Measurements from ENCODE around the gene NCEH1. TPM values are rescaled to one million over a fixed set of nuclear protein-coding genes. Genes with fewer than 3 reads are reported as not detected.

The NCEH1 gene
- total RNA-seq, 2 donors from 2014 or later: 6.1 to 8.7 TPM

DNA sequence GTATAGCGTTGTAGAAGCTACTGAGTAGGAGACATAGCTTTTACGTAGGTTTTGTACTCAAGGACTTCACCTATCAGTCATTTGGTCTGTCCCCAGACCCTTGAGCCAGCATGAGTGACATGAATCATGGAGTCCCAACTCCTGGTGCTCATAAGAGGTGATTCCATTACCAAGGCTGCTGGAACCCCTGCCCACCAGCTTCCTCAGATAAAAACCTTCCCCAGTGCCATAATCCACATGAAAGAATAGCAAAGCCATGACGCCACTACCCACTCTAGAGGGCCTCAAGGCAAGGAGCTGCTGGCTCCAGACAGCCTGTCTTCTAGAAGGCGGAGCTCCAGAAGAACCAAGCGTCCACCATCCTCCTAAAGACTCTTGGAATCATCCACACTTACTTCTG, 69.6 kb downstream of the NCEH1 start:
- no peaks in the 10 kb centered on the region for H3K4me1 Mint-ChIP-seq (ENCODE audit: low read depth)
- no peak overlapping the region for H3K27ac Mint-ChIP-seq
- H3K36me3 Mint-ChIP-seq (ENCODE audit: insufficient read depth in 2 of 2): no peaks in the 10 kb centered on the region
- H3K27me3 Mint-ChIP-seq (ENCODE audit: low read depth): no peaks in the 10 kb centered on the region
- no peak overlapping the region for H3K4me3 Mint-ChIP-seq
- H3K9me3 Mint-ChIP-seq: no peaks in the 10 kb centered on the region
- ATAC-seq (replicated peaks in 1 of 2) (no peak), DNase-seq (no peak)

DNA sequence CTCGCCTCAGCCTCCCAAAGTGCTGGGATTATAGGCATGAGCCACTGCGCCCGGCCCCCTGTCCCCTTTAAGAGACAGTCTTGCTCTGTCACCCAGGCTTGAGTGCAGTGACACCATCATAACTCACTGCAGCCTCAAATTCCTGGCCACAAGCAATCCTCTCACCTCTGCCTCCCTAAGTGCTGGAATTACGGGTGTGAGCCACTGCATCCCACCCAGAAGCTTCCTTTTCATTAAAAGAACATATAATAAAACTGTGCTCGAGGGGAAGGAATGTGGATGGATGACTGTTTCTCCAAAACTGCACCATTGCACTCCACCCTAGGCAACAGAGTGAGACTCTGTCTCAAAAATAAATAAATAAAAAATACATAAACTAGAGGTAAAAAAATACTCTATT, 70.1 kb downstream of the NCEH1 start:
- Mint-ChIP-seq H3K36me3 (ENCODE audit: insufficient read depth in 2 of 2) (no peaks in the 10 kb centered on the region), H3K27me3 (ENCODE audit: low read depth) (no peaks in the 10 kb centered on the region), H3K4me1 (ENCODE audit: low read depth) (peaks cover 2% of the 10 kb centered on the region), H3K9me3 (no peaks in the 10 kb centered on the region), H3K4me3 (no peak overlapping the region), H3K27ac (no peak overlapping the region)
- ATAC-seq (replicated peaks in 1 of 2) (no peak), DNase-seq (no peak)

DNA sequence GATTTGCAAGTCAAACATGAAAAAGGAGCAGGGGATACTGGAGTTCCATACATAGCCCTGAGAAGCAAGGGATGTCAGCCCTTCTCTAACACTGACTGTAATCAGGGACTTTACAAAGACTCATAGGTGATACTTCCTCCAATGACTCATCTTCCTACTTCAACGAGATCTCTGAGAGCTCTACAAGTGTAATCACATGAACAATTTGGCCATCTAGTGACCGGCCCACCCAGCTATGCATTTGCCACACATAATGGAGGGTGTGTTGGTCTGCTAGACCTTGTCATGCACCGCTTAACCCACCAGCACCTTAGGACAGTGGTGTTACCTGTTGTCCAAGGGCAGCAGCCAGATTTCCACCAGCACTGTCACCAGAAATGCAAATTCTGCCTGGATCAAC, 75.3 kb downstream of the NCEH1 start:
- Mint-ChIP-seq H3K27me3 (ENCODE audit: low read depth) (no peaks in the 10 kb centered on the region), H3K4me3 (no peak overlapping the region), H3K27ac (peak overlapping the region; percentile 81), H3K9me3 (no peaks in the 10 kb centered on the region), H3K36me3 (ENCODE audit: insufficient read depth in 2 of 2) (no peaks in the 10 kb centered on the region), H3K4me1 (ENCODE audit: low read depth) (peaks cover 10% of the 10 kb centered on the region)
- peak; percentile 98 to 100 for ATAC-seq (replicated peaks in 1 of 2)
- DNase-seq: peak in 1 of 2 donors; percentile 21

GRCh38 chr3:172634948-172635347, 75.9 kb downstream of the NCEH1 start:
- Mint-ChIP-seq H3K36me3 (ENCODE audit: insufficient read depth in 2 of 2) (no peaks in the 10 kb centered on the region), H3K27ac (peak overlapping the region; percentile 81), H3K9me3 (no peaks in the 10 kb centered on the region), H3K4me1 (ENCODE audit: low read depth) (peaks cover 10% of the 10 kb centered on the region), H3K4me3 (peak overlapping the region in 1 of 2 donors; percentile 16), H3K27me3 (ENCODE audit: low read depth) (no peaks in the 10 kb centered on the region)
- DNase-seq: no peak
- ATAC-seq (replicated peaks in 1 of 2): no peak

DNA sequence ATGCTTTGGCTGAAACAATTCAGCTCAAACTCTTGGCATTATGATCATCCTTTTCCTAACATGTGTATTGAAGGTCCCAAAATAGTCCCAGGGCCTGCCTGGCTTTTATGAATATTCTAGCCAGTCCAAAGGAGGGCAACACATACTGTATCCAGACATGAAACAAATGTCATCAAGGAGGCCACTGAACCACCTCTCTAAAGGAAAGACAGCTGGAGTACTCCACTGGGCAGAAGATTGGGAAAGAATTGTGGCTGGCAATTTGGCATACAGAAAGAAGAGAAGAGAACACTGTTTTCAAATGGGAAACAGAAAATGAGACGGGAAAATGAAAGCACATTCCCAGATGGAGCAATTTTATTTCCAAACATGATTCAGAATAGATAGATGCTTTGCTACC, 80.6 kb downstream of the NCEH1 start:
- Mint-ChIP-seq H3K4me1 (ENCODE audit: low read depth) (peaks cover 4% of the 10 kb centered on the region), H3K36me3 (ENCODE audit: insufficient read depth in 2 of 2) (no peaks in the 10 kb centered on the region), H3K9me3 (no peaks in the 10 kb centered on the region), H3K4me3 (no peak overlapping the region), H3K27me3 (ENCODE audit: low read depth) (no peaks in the 10 kb centered on the region), H3K27ac (no peak overlapping the region)
- ATAC-seq (replicated peaks in 1 of 2): no peak
- no peak for DNase-seq

DNA sequence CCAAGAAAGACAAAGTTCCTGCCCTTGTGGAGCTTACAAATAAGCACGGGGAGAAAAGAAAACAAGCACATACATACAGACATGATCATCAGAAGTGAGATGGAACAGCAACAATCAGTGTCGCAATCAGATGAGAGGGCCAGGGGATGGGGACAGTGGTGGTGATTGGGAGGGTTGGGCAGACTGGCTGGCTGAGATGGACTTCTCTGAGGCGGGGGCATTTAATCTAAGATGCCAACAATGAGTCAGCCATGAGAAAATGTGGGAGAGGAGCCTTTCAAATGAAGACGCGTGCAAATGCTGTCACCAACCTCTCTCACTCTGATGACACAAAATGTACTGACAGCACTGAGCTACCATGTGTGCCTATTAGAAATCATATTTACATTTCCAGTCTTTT, 81.4 kb downstream of the NCEH1 start:
- H3K9me3 Mint-ChIP-seq: no peaks in the 10 kb centered on the region
- no peak for ATAC-seq (replicated peaks in 1 of 2)
- H3K4me3 Mint-ChIP-seq: no peak overlapping the region

GRCh38 chr3:172627057-172627809, 83.6 kb downstream of the NCEH1 start:
- H3K36me3 Mint-ChIP-seq (ENCODE audit: insufficient read depth in 2 of 2): no peaks in the 10 kb centered on the region
- no peak for ATAC-seq (replicated peaks in 1 of 2)

More for the DNA sequence above, 81.4 kb downstream of the NCEH1 start:
- Mint-ChIP-seq H3K4me1 (ENCODE audit: low read depth) (no peaks in the 10 kb centered on the region), H3K36me3 (ENCODE audit: insufficient read depth in 2 of 2) (no peaks in the 10 kb centered on the region), H3K27ac (no peak overlapping the region), H3K27me3 (ENCODE audit: low read depth) (no peaks in the 10 kb centered on the region)
- DNase-seq: no peak

DNA sequence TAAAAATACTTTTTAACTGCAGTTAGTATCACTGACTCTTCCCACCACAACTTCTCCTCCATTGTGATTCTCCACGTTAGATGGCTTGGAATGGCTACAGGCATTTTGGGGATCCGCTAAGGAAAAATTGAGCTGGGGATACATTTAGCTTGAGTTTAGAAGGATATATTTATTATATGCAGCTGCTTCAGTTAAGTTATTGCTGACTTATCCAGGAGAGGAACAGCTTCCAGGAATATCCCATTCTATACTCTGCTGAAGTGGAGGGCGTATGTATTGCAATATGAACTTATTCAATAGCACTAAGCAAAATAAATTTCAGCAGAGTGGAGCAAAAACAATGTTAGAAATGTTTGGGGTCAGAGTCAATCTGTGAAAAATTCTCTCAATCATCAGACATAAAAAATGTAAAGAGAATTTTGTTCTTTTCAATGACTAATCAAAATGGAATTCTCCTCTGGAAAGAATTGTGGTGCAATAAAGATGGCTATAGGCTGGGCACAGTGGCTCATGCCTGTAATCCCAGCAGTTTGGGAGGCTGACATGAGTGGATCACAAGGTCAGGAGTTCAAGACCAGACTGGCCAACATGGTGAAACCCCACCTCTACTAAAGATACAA, 84.7 kb downstream of the NCEH1 start:
- no peak overlapping the region for H3K4me3 Mint-ChIP-seq
- H3K27me3 Mint-ChIP-seq (ENCODE audit: low read depth): peaks cover 6% of the 10 kb centered on the region
- no peak for DNase-seq
- no peak for ATAC-seq (replicated peaks in 1 of 2)
- H3K4me1 Mint-ChIP-seq (ENCODE audit: low read depth): peaks cover 10% of the 10 kb centered on the region
- H3K36me3 Mint-ChIP-seq (ENCODE audit: insufficient read depth in 2 of 2): no peaks in the 10 kb centered on the region
- H3K9me3 Mint-ChIP-seq: no peaks in the 10 kb centered on the region
- no peak overlapping the region for H3K27ac Mint-ChIP-seq

More at GRCh38 chr3:172627057-172627809, 83.6 kb downstream of the NCEH1 start:
- Mint-ChIP-seq H3K4me1 (ENCODE audit: low read depth) (peaks cover 7% of the 10 kb centered on the region), H3K27me3 (ENCODE audit: low read depth) (peaks cover 3% of the 10 kb centered on the region), H3K4me3 (no peak overlapping the region), H3K27ac (no peak overlapping the region), H3K9me3 (no peaks in the 10 kb centered on the region)
- no peak for DNase-seq

DNA sequence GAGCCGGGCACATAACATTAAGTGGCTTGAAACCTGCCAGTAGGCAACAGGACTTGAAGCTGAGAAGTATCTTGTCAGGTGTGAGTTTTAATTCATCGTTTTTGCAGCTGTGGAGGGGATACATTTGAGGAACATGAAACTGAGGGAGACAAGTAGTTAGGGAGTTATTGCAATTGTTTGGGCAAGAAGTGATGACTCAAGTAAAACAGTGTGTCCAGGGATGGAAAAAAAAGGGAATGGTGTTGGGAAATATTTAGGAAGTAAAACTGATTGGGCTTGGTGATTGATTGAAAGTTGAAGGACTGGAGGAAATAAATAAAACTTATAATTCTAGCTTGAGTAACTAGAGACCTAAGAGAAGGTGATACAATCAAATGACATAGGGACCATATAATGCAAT, 85.5 kb downstream of the NCEH1 start:
- H3K27ac Mint-ChIP-seq: no peak overlapping the region
- DNase-seq (no peak), ATAC-seq (replicated peaks in 1 of 2) (no peak)
- no peaks in the 10 kb centered on the region for H3K36me3 Mint-ChIP-seq (ENCODE audit: insufficient read depth in 2 of 2)
- H3K4me3 Mint-ChIP-seq: no peak overlapping the region
- peaks cover 10% of the 10 kb centered on the region for H3K4me1 Mint-ChIP-seq (ENCODE audit: low read depth)
- H3K9me3 Mint-ChIP-seq: no peaks in the 10 kb centered on the region
- H3K27me3 Mint-ChIP-seq (ENCODE audit: low read depth): peaks cover 6% of the 10 kb centered on the region

DNA sequence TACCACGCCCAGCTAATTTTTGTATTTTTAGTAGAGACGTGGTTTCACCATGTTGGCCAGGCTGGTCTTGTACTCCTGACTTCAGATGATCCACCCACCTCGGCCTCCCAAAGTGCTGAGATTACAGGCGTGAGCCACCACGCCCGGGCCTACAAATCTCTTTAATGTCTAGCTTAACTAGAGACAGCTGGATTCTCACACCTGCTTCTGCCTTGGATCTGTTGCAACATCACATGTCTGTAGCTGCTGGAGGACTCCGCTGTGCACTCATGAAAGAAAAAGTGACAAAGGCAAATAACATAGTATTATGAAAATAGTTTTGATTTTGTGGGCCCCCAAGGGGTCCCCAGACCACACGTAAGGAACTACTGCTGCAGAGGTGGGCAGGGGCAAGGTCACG, 85.9 kb downstream of the NCEH1 start:
- no peak for ATAC-seq (replicated peaks in 1 of 2)
- Mint-ChIP-seq H3K9me3 (no peaks in the 10 kb centered on the region), H3K4me1 (ENCODE audit: low read depth) (peaks cover 10% of the 10 kb centered on the region), H3K36me3 (ENCODE audit: insufficient read depth in 2 of 2) (no peaks in the 10 kb centered on the region), H3K27ac (no peak overlapping the region), H3K27me3 (ENCODE audit: low read depth) (peaks cover 6% of the 10 kb centered on the region), H3K4me3 (no peak overlapping the region)
- DNase-seq: no peak

- Mint-ChIP-seq H3K36me3 (ENCODE audit: insufficient read depth in 2 of 2) (peaks cover 0 to 2% of the 10 kb centered on the region in 2 donors), H3K4me3 (peak overlapping the region in 1 of 2 donors; percentile 48), H3K9me3 (peaks cover 0 to 1% of the 10 kb centered on the region in 2 donors), H3K27me3 (ENCODE audit: low read depth) (peaks cover 6% of the 10 kb centered on the region), H3K4me1 (ENCODE audit: low read depth) (peaks cover 10% of the 10 kb centered on the region), H3K27ac (no peak overlapping the region)
- peak; percentile 54 to 64 for ATAC-seq (replicated peaks in 1 of 2)
- DNase-seq: peak; percentile 37 to 43
Observed at GRCh38 chr3:172622916-172623700, 87.8 kb downstream of the NCEH1 start.

DNA sequence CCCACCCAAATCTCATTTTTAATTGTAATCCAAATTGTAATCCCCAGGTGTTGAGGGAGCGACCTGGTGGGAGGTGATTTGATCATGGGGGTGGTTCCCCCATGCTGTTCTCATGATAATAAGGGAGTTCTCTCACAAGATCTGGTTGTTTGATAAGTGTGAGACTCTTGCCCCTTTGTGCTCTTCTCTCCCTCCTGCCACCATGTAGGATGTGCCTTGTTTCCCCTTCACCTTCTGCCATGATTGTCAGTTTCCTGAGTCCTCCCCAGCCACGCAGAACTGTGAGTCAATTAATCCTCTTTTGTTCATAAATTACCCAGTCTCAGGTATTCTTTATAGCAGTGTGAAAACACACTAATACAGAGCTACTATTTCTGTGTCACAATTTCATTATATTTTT, 88.7 kb downstream of the NCEH1 start:
- H3K27ac Mint-ChIP-seq: no peak overlapping the region
- peaks cover 0 to 2% of the 10 kb centered on the region in 2 donors for H3K36me3 Mint-ChIP-seq (ENCODE audit: insufficient read depth in 2 of 2)
- H3K4me1 Mint-ChIP-seq (ENCODE audit: low read depth): peaks cover 10% of the 10 kb centered on the region
- DNase-seq (no peak), ATAC-seq (replicated peaks in 1 of 2) (no peak)
- H3K27me3 Mint-ChIP-seq (ENCODE audit: low read depth): peaks cover 6% of the 10 kb centered on the region
- H3K4me3 Mint-ChIP-seq: no peak overlapping the region
- H3K9me3 Mint-ChIP-seq: peaks cover 0 to 1% of the 10 kb centered on the region in 2 donors

DNA sequence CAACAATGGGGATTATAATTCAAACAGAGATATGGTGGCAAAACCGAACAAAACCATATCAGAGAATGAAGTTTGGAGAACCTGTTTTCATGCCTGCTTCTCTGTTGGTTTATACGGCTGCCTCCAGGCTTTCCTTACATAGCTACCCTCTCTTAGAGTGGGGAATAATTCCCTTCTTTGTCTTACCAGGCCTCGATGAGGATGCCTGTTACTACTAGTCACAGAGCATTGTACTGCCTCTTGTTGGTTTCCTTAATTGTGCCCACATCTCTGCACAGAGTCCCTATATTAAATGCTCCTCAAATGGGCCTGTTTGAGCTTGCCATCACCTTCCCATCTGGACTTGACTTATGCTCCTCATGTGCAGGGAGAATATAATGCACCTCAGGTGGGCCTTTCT, 92.9 kb downstream of the NCEH1 start:
- Mint-ChIP-seq H3K27ac (no peak overlapping the region), H3K27me3 (ENCODE audit: low read depth) (peaks cover 6% of the 10 kb centered on the region)

More for the DNA sequence above, 92.9 kb downstream of the NCEH1 start:
- H3K36me3 Mint-ChIP-seq (ENCODE audit: insufficient read depth in 2 of 2): peaks cover 2% of the 10 kb centered on the region in 2 donors
- no peak for DNase-seq
- peaks cover 27% of the 10 kb centered on the region for H3K4me1 Mint-ChIP-seq (ENCODE audit: low read depth)
- no peak for ATAC-seq (replicated peaks in 1 of 2)
- H3K4me3 Mint-ChIP-seq: no peak overlapping the region
- H3K9me3 Mint-ChIP-seq: peaks cover 0 to 1% of the 10 kb centered on the region in 2 donors
